GM19395 (cell line): ENCODE data around the gene KCNE5.
"Not testable (repeated sequence)": the region's sequence is repeated elsewhere in the genome, so short reads cannot be mapped to it uniquely, and the experiment has no call there.

ENCODE experiments used
- ATAC-seq: cut with Tn5 transposase; IDR thresholded peaks from one replicate; pipeline ENCODE4 v1.9.1; 2021; ENCODE audit warnings: mild to moderate bottlenecking, moderate library complexity; ENCODE audit not compliant: unreplicated experiment

The KCNE5 gene, protein sequence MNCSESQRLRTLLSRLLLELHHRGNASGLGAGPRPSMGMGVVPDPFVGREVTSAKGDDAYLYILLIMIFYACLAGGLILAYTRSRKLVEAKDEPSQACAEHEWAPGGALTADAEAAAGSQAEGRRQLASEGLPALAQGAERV

DNA sequence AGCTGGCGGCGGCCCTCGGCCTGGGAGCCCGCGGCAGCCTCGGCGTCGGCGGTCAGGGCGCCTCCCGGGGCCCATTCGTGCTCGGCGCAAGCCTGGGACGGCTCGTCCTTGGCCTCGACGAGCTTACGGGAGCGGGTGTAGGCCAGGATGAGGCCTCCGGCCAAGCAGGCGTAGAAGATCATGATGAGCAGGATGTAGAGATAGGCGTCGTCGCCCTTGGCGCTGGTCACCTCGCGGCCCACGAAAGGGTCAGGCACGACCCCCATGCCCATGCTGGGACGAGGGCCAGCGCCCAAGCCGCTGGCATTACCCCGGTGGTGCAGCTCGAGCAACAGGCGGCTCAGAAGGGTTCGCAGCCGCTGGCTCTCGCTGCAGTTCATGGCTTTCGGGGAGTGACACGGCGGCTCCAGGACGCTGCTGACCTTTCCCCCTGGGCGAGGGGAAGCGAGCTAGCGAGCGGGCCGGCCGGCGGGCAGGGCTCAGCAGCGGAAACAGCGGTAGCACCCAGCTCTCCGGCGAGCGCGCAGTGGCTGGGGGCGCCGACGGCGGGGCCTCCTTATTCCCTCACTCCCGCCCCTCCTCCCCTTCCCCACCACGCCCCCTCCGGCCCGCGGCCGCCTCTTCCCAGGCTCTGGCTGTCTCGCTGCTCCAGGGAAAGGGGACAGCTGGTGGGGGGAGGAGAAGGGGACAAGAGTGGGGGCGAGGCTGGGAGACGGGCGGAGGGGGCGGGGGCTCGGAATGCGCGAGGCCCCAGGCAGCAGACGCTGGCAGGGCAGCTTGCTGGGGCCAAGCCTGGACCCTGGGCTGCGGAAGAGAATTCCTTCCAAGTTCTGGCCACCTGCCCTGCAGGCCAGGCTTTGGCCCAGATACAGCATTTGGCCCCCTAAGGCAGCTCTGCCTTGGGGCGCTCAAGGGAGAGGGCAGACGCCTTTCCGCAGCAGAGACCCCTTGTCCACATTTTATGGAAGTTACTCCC lies at the start of gene KCNE5:
Gene KCNE5, minus strand, starts transcription at position 532 of the 976 bp plus-strand sequence. Its CDS starts 152 bp downstream, at position 380.
- ATAC-seq: no peak

GRCh38 chrX:109672239-109672638 lies 47.3 kb upstream of the KCNE5 start:
- no peak for ATAC-seq

- ATAC-seq: not testable (repeated sequence)
Measured at GRCh38 chrX:109671170-109671569, 46.2 kb upstream of the KCNE5 start.

DNA sequence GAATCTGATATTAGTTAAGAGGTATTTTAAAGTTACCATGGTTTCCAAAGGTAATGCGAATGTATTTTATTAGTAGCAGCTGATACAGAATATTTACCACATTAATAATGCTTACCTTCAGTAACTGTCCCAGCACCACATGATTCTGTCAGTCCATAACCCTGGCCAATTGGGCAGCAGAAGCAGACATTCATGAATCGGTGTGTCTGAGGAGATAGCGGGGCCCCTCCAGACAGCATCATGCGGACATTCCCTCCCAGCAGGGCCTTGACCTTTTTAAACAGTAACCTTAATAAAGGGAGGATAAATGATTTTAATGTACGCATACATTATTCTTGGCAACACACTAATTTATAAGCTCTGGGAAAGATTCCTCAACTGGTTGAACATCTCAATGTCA lies 43.0 kb upstream of the KCNE5 start:
- ATAC-seq: no peak

DNA sequence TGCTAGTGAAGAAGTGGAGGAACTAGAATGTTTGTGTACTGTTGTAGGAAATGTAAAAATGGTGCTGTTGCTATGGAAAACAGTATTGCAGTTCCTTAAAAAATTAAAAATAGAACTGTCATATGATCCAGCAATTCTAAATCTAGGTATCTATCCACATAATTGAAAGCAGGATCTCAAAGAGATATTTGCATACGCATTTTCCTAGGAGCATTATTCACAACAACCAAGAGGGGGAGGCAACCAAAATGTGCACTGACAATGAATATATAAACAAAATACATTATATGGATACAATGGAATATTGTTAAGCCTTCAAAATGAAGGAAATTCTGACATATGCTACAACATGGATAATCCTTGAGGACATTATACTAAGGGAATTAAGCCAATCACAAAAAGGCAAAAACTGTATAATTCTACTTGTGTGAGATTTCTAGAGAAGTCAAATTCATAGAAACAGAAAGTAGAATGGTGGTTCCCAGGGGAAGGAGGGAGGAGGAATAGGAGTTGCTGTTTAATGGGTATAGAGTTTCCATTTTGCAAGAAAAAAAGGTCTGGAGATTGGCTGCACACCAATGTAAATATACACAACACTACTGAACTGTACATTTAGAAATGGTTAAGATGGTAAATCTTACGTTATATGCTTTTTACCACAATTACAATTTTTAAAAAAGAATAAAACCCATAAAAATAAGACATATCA lies 35.6 kb upstream of the KCNE5 start:
- no peak for ATAC-seq

DNA sequence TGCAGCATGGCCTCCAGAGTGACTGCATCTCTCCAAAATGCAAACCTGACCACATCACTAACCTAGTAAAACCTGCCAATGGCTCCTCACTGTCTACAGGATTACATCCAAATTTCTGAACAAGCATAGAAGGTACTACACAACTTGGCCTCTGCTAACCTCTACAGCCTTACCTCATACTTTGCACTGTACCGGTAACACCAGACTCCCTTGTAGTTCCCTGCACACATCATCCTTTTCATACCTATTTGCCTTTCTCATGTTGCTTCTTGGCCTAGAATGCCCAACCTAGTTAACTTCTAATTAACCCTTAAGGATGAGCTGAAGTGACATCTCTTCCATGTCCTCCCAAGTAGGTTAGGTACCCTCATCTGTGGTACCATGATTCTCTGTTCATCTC lies 33.4 kb upstream of the KCNE5 start:
- no peak for ATAC-seq

GRCh38 chrX:109657364-109657763 lies 32.4 kb upstream of the KCNE5 start:
- ATAC-seq: not testable (repeated sequence)

- no peak for ATAC-seq
Measured at GRCh38 chrX:109656774-109657173, 31.8 kb upstream of the KCNE5 start.

- no peak for ATAC-seq
Measured at GRCh38 chrX:109655502-109656201, 30.7 kb upstream of the KCNE5 start.

GRCh38 chrX:109654516-109655109 lies 29.6 kb upstream of the KCNE5 start:
- no peak for ATAC-seq

- ATAC-seq: not testable (repeated sequence)
Measured at GRCh38 chrX:109644671-109645070, 19.7 kb upstream of the KCNE5 start.

DNA sequence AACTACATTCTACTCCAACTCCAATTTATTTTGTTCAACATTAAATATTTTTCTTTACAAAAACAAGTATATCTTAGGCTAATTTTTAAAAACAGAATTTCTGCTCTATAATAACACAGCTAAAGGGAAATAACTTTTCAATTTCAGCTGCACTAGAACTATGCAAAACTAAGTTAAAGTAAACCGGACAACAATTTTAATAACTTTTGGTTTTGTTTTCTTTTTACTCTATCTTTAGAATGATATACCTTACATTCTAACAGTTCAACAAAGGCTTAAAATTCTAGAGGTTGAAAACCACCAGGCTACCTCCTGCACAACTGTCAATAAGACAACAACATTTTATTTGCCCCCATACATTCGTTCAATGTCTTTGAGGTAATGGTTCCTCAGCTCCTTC lies 18.7 kb upstream of the KCNE5 start:
- ATAC-seq: no peak

DNA sequence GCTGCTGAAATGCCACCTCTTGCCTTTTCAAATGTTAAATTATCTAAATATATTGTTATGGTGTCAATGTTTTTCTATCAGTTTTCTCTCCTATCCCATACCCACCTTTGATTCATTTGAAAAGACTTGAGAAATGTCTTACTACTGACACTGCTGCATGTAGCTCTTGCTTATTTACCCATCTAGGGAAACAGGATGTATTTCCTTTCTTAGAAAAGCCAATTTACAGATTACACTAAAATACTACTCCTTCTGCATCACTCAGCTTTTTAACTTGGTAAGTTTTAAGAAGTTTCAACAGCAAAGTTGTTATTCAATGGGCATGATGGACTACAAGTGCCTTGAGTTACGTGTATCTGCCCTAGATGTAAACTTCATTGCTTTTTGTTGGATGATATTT lies 13.2 kb upstream of the KCNE5 start:
- no peak for ATAC-seq

- not testable (repeated sequence) for ATAC-seq
Measured at GRCh38 chrX:109637477-109637876, 12.5 kb upstream of the KCNE5 start.

DNA sequence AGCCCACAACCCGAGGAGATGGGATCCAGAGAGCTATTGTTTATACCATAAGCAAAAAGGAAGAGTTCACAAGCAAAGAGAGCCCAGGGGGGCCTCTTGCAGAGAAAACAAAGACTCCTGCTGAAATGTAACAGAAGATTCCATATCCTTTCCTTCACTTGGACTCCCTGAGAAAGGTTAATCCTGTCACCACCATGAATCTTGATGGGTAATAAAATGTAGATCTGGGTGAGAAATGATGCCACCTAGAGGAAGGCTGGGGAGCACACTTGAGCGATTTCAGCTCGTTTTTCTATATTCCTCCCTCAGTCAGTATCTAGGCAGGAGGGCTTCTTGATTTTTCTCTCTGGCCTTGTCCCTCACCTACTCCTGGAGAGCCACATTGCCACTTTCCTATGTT lies 10.2 kb upstream of the KCNE5 start:
- ATAC-seq: peak; percentile 61

DNA sequence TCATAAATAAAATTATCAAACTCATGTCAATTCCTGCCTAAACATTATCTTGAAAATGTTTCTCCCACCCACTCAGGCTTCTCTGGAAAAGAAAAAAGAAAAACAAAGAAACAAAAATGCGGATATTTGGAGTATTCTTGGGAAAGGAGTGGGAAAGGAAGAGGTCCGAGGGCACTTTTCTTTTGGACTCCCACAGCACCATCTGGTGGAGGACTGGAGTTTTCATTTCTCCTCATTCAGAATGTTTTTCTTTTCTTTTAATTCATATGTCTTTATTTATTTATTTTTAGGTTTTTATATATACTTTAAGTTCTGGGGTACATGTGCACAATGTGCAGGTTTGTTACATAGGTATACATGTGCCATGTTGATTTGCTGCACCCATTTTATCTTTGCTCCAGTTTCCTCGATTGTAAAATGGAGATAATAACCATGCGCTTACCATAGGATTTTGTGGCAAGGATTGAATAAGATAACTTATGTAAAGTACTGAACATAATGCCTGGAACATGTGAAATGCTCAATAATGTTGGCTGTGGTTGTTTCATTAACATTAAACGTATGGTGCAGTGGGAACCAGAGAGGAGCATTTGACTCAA lies 8.0 kb upstream of the KCNE5 start:
- no peak for ATAC-seq

GRCh38 chrX:109629310-109629709 lies 4.3 kb upstream of the KCNE5 start:
- ATAC-seq: no peak

- no peak for ATAC-seq
Measured at GRCh38 chrX:109626637-109627036, 1.7 kb upstream of the KCNE5 start.

DNA sequence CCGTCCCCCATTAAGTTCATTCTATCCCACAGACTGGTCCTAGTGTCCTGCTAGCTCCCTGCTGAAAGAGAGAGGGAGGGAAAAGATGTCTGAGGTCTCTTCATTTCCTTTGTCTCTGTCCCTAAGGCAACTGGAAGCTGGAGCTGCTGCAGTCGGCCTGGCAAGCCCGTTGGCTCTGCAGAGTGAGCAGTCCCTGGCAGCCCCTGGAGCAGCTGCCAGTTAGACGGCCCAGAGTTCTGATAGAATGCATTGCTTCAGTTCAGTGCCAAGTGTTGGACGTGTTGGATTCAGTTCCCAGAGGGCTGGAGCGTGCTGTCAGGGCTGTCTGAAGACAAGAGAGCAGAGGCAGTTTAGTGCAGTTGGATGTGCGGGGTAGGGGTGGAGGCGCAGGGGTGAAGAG lies 975 bp downstream of the KCNE5 start:
- no peak for ATAC-seq

GRCh38 chrX:109622270-109622669 lies 2.7 kb downstream of the KCNE5 start:
- no peak for ATAC-seq
